Globus pallidus (tissue), 1 donor: ENCODE measurements around the gene GM2A.
A peak's percentile ranks its signal among the peaks of the same experiment; 100 is the strongest.

Source experiments
- DNase-seq: peaks from one replicate; pipeline ENCODE4 v3.0.0-alpha.2; 2015; ENCODE audit warnings: low spot score

The GM2A gene

GRCh38 chr5:151252762-151253604 lies at the start of gene GM2A:
GM2A (plus strand) TSS chr5:151253185; CDS start chr5:151253217, 32 bp downstream.
- DNase-seq: peak; percentile 99

- no peak for DNase-seq
These were observed 48.9 kb upstream of the GM2A start for GRCh38 chr5:151204051-151204450.

GRCh38 chr5:151205411-151205810 lies 47.6 kb upstream of the GM2A start:
- DNase-seq: no peak

GRCh38 chr5:151208481-151208914 lies 44.5 kb upstream of the GM2A start:
- DNase-seq: no peak

GRCh38 chr5:151212406-151212798 lies 40.6 kb upstream of the GM2A start:
- DNase-seq: no peak

- DNase-seq: peak; percentile 60
These were observed 39.0 kb upstream of the GM2A start for GRCh38 chr5:151213803-151214613.

- no peak for DNase-seq
These were observed 38.1 kb upstream of the GM2A start for GRCh38 chr5:151214614-151215545.

GRCh38 chr5:151215546-151215880 lies 37.5 kb upstream of the GM2A start:
- no peak for DNase-seq

GRCh38 chr5:151216781-151217180 lies 36.2 kb upstream of the GM2A start:
- no peak for DNase-seq

GRCh38 chr5:151218177-151218576 lies 34.8 kb upstream of the GM2A start:
- no peak for DNase-seq

GRCh38 chr5:151219138-151219537 lies 33.8 kb upstream of the GM2A start:
- no peak for DNase-seq

- DNase-seq: no peak
These were observed 33.2 kb upstream of the GM2A start for GRCh38 chr5:151219789-151220188.

- no peak for DNase-seq
These were observed 31.4 kb upstream of the GM2A start for GRCh38 chr5:151221574-151221973.

- no peak for DNase-seq
These were observed 30.8 kb upstream of the GM2A start for GRCh38 chr5:151222054-151222789.

GRCh38 chr5:151222790-151223446 lies 30.1 kb upstream of the GM2A start:
- no peak for DNase-seq

- DNase-seq: peak; percentile 48
These were observed 29.3 kb upstream of the GM2A start, which contains the start of gene CCDC69 for GRCh38 chr5:151223447-151224264. CCDC69 (minus strand) TSS chr5:151224092; CDS start chr5:151223970, 122 bp downstream.

- no peak for DNase-seq
These were observed 28.6 kb upstream of the GM2A start for GRCh38 chr5:151224372-151224771.

GRCh38 chr5:151225071-151225470 lies 27.9 kb upstream of the GM2A start:
- no peak for DNase-seq

GRCh38 chr5:151225475-151225874 lies 27.5 kb upstream of the GM2A start:
- no peak for DNase-seq
